H4 (cell line): ENCODE measurements around the gene CBLB. TPM values are rescaled to one million over a fixed set of nuclear protein-coding genes. Genes with fewer than 3 reads are reported as not detected.
A peak's percentile ranks its signal among the peaks of the same experiment; 100 is the strongest.
"Not testable (repeated sequence)": the region's sequence is repeated elsewhere in the genome, so short reads cannot be mapped to it uniquely, and the experiment has no call there.

ENCODE experiments used
- DNase-seq: peaks from one replicate; pipeline ENCODE4 v3.0.0-alpha.2; 2015; ENCODE audit warnings: low spot score
- total RNA-seq: library from RNA; depleted of rRNA; stranded (reverse); fragments of >200 nt; shearing (Covaris generic); gene quantifications from 2 replicates; pipeline ENCODE4 v1.2.3, GENCODE V29; 2014

Gene CBLB
- total RNA-seq, 1 experiment from 2014 or later, result 22.5 TPM

DNA sequence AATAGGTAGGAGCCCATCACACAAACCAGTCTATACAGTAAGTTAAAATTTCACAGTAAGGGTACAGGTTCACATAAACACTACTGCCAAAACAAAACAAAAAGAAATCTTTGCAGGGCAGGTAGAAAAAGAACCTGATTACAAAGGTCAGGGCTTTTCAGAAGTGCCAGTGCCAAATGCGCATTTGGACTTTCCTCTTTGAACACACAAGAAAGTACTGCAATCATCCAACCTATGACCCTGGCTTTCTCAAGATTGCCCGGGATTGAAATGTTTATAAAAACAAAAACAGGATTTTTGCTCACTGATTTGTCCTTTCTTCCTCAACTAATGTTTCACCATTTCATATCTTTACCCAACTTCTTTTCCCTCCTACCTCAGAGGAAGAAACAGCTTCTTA lies 47.4 kb downstream of the CBLB start:
- DNase-seq, result no peak

DNA sequence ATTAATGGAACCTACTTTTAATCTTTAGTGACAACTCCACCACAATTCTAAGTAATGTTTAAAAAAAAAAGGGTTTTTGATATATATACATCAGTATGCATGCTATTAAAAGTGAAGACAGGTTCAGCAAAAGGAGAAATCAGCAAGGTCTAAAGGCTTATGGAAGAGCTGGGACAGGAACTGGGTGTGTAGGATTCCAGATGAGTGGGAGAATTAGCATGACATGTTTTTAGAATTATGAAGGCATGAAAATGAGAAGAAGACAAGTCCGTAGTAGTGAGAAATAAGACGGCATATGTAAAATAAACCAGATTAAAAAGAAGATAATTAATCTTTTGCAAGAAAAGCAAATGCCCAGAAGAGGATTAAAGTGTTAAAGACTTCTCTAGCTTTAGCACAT lies 52.0 kb downstream of the CBLB start:
- no peak for DNase-seq

GRCh38 chr3:105815331-105815730 lies 53.5 kb downstream of the CBLB start:
- DNase-seq, result not testable (repeated sequence)

DNA sequence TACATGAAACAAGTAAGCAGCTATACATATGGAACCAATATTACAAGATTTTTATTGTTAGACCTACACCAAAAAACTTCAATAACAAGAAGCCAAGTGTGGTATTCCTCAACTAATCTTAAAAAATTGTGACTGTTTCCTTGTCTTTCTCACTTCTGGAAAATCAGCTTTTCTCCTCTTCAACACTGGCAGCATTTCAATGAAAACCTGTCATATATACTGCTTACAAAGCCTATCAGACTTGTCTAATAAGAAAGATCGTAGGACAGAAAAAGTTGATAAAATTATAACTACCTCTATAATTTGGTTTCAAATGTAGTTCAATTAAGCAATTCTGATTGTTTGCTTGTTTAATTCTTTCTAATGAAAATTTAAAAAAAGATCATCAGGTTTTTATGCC lies 55.1 kb downstream of the CBLB start:
- no peak for DNase-seq

GRCh38 chr3:105812194-105812586 lies 56.6 kb downstream of the CBLB start:
- DNase-seq, result no peak

- no peak for DNase-seq
Observed at GRCh38 chr3:105811518-105812193, 57.2 kb downstream of the CBLB start.

DNA sequence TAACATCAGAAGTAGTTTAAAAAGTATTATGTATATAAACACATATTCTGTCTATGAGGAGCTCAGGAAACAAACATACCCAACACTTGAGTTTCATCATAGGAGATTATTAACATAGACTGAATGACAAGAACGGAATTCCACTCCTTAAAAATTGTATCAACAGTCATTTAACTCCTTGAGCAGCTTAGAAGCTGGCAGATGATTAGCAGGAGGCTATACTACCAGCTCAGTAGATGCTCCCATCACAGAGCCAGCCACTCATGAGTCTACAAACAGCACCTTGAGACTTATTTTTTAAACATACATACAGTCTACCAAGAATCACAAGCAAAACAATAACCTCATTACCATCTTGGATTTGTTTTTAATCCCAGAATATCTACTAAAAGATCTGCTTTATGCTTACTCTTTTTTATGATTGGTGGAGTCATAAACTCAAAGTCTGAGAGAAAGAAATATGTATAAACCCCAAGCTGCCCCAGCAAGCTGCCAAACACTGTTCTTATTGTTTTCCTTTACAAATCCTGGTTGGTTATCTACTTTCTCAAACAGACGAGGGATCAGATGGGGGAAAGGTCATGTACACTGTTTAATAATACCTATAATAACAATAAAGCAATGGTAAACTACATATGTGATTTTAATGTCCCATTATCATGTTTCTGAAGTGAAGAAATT lies 59.5 kb downstream of the CBLB start:
- no peak for DNase-seq

GRCh38 chr3:105807701-105808100 lies 61.1 kb downstream of the CBLB start:
- DNase-seq, result no peak

DNA sequence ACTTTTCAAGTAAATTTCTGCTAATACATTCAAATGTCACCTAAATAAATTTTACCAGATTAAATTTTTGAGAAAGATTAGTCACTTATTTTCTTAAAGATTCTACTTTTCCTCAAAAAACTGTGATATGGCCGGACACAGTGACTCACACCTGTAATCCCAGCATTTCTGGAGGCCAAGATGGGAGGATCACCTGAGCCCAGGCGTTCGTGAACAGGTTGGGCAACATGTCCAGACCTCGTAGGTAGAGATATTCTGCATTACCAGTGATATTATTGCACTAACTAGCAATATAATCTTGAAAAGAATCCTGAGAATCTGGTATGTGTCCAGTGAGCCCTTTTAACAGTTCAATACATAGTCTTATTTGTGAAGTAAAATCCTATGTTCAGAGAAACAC lies 61.7 kb downstream of the CBLB start:
- no peak for DNase-seq

GRCh38 chr3:105806359-105806758 lies 62.5 kb downstream of the CBLB start:
- DNase-seq, result peak; percentile 49

DNA sequence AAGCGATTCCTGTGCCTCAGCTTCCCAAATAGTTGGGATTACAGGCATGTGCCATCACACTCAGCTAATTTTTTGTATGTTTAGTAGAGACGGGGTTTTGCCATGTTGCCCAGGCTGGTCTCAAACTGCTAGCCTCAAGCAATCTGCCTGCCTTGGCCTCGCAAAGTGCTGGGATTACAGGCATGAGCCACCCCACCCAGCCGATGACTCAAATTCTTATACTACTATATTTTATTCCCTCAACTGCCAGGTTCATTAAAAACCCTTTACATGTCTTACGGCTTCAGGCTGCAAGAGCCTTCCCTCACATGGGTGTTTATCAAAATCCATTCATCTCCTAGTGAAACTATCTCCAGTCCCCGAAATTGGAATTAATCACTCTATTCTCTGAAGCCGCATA lies 63.4 kb downstream of the CBLB start:
- no peak for DNase-seq

DNA sequence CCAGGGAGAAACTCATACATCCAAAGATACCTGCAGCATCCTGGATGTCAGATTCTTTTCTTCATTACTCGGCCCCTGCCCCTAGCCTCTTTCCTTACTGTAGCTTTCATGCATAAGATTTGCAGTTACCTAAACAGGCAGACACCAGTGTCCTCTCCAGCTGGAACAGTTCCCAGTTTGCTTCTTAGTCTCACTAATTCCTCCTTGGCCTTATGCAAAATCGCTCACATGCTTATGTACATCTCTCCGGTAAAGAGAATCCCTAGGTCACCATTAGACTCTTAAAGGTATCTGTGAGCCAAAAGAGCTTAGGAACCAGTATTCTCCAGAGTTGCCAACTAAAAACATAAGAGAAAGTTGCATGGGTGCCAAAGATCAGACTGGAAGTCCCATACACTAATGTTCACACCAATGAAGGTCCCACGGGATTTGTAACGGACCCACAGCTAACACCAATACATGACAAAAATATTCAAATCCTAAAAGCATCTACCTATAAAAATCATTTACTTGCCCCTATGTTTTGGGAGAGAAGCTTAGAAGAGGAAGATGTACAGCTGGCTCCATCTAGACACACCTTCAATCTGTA lies 66.6 kb downstream of the CBLB start:
- DNase-seq, result no peak

DNA sequence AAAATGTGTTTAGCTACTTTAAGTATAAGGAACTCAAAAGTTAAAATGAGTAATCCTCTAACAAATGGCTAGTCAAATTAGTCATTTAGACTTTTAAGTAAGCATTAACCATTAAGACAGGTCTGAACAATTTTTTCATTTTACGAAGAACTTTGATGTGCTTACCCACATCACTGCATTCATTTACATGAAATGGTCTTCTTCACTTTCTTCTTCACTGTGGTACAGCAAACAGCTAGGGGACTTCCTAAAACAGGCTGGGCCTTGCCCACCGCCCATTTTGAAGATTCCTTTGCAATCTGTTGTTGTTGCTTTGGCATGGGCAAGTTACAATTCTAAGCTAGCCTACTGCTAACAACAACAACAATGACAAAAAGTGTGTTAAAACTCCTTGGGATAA lies 67.4 kb downstream of the CBLB start:
- DNase-seq, result no peak

- no peak for DNase-seq
Observed at GRCh38 chr3:105800320-105800719, 68.5 kb downstream of the CBLB start.

GRCh38 chr3:105799286-105799685 lies 69.5 kb downstream of the CBLB start:
- no peak for DNase-seq

GRCh38 chr3:105798381-105798934 lies 70.4 kb downstream of the CBLB start:
- no peak for DNase-seq

DNA sequence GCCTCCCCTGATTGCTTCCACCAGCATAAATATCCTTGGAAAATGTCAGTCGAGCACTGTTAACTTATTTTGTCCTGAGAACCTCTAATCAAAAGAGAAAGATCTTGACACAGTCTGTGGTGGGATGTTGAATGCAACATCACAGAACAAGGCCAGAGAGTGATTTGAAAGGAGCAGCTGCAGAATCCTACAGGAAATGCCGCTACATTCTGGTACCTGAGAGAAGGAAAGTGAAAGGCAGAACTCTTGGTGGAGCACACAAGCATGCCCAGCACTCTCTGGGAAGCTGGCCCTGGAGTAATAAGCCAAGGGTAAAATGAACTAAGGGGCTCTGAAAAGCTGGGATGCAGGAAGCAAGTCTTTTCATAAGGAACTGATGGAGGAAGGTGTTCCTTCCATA lies 75.8 kb downstream of the CBLB start:
- DNase-seq, result peak; percentile 10

DNA sequence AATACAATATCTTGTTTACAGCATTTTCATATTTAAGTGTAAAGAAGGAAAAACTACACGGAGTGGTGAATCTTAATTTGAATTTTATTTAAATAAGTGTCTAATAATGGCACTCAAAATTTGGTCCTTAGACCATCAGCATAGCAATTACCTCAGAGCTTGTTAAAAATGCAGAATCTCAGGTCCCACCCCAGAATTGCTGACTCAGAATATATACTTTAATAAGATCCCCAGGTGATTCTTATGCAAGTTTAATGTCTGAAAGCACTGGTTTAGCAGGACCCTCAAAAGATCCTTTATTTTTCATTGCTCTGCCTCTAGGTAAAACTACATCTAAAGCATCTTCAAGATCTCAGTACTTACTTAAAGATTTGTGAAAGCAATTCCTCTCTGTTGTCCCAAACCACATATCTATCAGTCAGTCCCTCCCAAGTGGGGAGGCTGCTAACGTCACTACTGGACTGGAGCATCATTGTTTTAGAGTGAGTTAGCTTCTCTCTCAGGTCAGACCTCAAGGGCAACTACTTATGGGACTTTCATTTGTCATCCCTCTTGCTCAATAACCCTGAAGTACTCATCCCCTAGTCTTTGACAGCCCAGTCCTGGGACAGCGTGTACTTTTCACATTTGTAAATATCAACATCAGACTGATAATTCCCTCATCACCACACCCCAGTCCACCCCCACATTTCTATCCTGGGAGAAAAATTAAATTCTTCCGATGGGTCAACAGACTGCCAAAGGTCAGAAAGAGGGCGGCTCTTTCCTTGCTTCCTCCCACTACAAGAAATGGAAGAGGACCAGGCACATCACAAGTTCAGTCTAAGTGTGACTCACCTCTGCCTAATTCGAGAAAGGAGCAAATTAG lies 76.7 kb downstream of the CBLB start:
- peak; percentile 37 for DNase-seq

DNA sequence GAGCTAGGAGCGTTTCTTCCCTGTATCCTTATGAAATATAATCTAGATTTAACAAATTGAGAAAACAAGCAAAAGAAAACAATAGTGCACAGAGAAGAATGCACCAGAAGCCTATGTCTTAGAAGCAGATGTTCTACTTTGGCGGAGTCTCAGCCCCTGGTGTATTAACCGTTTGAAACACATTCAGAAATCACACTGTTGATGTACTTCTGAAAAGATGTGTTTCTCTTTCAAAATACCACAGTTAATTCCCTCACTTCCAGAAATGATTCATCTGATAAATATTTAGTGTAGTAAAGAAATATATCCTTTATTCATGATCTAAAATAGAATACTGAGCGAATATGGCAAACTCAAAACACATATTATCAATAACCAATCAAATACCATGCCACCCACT lies 77.7 kb downstream of the CBLB start:
- DNase-seq, result no peak

DNA sequence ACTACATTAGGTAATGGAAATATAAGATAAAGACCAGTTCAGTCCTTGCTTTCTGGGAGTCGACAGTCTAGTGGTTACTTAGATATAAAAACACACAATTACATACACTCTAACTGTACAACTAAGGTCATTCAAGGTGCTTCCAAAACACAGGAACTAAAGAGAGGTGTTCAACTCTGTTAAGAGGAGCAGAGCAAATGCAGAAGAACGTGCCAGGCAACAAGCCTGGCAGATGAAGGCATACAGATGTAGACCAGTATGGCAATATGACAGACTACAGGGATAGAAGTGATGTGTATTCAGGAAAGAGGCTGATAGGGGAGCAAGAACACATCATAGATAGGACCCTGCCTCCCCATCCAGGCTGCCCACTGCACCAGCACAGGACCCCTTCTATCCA lies 78.3 kb downstream of the CBLB start:
- DNase-seq, result no peak

DNA sequence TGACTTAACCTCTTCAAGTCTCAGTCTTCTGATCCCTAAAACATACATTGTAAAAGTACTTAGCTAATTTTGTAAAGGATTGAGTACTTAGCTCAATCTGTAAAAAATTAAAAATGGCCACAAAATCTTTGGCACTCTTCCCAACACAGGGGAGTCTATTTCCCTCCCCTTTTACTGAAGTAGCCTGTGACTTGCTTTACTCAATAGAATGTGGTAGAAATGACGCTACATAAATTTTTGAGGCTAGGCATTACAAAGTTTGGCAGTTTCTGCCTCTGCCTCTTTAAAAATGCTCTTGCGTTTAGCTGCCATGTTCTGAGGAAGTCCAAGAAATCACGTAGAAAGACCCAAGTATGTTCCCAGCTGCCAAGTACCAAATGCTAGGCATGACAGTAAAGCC lies 80.2 kb downstream of the CBLB start:
- DNase-seq, result no peak

DNA sequence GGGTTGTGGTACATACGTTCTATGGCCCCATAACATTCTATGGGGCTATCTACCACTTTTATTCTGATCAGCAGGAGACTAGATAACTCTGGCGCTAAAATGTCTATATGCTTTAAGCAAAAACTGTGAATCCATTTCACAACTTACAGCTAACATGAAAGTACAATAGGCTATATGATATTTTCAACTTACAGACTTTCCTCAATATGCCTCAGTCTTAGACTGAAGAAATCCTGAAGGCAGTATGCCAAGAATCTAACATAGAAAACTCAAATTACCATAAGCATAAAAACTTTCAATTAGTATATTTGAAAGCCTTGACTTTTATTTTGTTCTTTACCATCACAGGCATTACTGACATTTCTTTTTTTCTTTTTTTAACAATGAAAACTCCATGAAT lies 81.4 kb downstream of the CBLB start:
- DNase-seq, result no peak
